Measurements from ENCODE around the gene DCDC1. TPM values are rescaled to one million over a fixed set of nuclear protein-coding genes. Genes with fewer than 3 reads are reported as not detected.

DCDC1 gene
- total and polyA plus RNA-seq, 12 donors: 0.07 to 1.5 (median 0.29) TPM; not detected in 1

DNA sequence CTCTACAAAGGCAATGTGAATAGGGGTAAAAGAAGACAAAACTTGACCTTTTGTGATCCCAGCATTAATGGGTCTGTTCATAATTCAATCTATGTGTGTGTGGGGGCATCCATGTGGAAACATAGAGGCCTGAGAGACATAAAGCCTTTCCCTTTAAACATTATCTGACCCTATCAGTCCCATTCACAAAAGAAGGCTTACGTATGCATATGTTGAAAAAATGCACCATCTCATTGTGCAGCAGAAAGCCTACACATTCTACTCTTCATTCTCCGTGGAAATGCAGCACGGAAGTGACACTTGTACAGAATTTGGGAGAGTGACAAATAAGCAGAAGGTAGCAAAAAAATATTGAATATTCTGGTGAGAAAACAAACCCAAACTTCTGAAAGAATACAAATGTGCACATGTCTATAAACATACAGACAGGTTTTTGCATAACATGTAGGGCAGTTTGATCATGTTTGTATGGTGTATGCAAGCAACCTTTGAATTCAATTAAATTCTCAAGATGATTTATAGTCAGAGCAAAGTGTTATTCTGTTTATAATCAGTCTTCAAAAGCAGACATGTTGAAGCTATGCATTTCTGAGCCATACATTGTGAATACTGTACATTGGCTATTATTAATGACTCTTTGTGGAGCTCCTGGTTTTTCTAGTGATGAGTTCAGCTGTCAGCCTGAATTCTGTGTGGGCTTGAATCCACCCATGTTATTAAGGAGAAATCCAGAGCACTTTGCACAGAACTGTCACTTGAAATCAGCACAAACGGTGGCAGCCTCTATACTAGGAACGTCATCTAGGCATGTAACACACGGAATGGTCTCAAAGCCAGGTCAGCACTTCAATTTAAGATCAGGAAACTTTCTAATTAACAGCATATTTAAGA is 236.8 kb downstream of the DCDC1 start:
- TF ChIP-seq, protein P1, sequence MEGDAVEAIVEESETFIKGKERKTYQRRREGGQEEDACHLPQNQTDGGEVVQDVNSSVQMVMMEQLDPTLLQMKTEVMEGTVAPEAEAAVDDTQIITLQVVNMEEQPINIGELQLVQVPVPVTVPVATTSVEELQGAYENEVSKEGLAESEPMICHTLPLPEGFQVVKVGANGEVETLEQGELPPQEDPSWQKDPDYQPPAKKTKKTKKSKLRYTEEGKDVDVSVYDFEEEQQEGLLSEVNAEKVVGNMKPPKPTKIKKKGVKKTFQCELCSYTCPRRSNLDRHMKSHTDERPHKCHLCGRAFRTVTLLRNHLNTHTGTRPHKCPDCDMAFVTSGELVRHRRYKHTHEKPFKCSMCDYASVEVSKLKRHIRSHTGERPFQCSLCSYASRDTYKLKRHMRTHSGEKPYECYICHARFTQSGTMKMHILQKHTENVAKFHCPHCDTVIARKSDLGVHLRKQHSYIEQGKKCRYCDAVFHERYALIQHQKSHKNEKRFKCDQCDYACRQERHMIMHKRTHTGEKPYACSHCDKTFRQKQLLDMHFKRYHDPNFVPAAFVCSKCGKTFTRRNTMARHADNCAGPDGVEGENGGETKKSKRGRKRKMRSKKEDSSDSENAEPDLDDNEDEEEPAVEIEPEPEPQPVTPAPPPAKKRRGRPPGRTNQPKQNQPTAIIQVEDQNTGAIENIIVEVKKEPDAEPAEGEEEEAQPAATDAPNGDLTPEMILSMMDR (IDR thresholded peaks at IDR 0.05): no peak
- no peak for TF ChIP-seq POLR2A (IDR thresholded peaks at IDR 0.05)
- intact Hi-C loops (cut with DNase I): no loop called here
- Histone ChIP-seq H3K4me1 (replicated peaks in 1 of 2) (no peaks in the 10 kb centered on the region), H3K36me3 (replicated peaks in 1 of 2) (no peaks in the 10 kb centered on the region), H3K9me3 (replicated peaks in 1 of 3) (no peaks in the 10 kb centered on the region), H3K27me3 (no peaks in the 10 kb centered on the region), H3K27ac (no peak overlapping the region), H3K4me3 (no peak overlapping the region)
- 57 to 73% (median 66%) methylated on average over 6 of the region's 6 CpGs for WGBS, 4 donors
- no peak for DNase-seq

DNA sequence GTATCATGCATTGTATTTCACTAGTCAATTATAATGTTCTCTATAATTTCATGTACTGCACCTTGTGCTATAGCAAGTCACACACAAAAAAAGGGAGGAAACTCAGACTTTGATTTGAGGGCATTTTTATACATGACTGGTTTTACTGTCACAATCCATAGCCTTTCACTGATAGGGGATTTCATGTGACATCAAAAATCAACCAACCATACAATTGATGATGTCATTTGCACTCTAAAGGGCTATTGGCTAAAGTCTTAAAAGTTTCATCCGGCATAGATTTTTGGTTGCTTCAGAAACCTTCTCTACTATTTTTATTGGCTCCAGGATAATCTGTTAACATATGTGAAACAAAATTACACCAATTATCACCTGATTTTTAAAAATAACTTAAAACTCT is 237.8 kb downstream of the DCDC1 start:
- TF ChIP-seq POLR2A (IDR thresholded peaks at IDR 0.05): no peak
- TF ChIP-seq, protein P1 (IDR thresholded peaks at IDR 0.05): no peak
- intact Hi-C loops (cut with DNase I): no loop called here
- Histone ChIP-seq H3K36me3 (replicated peaks in 1 of 2) (no peaks in the 10 kb centered on the region), H3K27me3 (no peaks in the 10 kb centered on the region), H3K4me3 (no peak overlapping the region), H3K4me1 (replicated peaks in 1 of 2) (no peaks in the 10 kb centered on the region), H3K27ac (no peak overlapping the region), H3K9me3 (replicated peaks in 1 of 3) (no peaks in the 10 kb centered on the region)
- DNase-seq: no peak
- WGBS, 4 donors: 29 to 46% (median 44%) methylated on average over 1 of the region's 1 CpG

DNA sequence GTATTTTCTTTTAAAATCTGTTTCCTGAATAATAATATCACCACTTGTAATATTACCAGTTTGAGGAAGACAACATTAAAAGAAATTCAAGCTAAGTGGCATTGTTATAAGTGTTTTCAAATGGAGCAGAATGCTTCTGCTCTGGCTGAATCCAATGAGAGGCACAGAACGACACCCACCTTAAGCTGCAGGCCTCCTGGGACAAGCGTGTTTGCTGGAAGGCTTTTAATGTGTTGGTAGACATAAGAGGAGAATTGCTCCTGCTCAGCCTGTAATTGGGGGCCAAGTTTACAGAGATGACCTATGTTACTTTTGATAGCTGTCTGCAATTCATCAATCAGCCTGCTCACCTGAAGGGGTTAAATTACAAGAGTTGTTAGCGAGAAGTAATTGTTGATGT is 242.2 kb downstream of the DCDC1 start:
- Histone ChIP-seq H3K9me3 (replicated peaks in 1 of 3) (no peaks in the 10 kb centered on the region), H3K36me3 (replicated peaks in 1 of 2) (no peaks in the 10 kb centered on the region), H3K4me1 (replicated peaks in 1 of 2) (no peaks in the 10 kb centered on the region), H3K27me3 (no peaks in the 10 kb centered on the region), H3K4me3 (no peak overlapping the region), H3K27ac (no peak overlapping the region)
- 40 to 55% (median 50%) methylated on average over 3 of the region's 3 CpGs for WGBS, 4 donors
- DNase-seq: no peak
- intact Hi-C loops (cut with DNase I): no loop called here
- TF ChIP-seq POLR2A (IDR thresholded peaks at IDR 0.05): no peak
- TF ChIP-seq, protein P1 (IDR thresholded peaks at IDR 0.05): no peak

DNA sequence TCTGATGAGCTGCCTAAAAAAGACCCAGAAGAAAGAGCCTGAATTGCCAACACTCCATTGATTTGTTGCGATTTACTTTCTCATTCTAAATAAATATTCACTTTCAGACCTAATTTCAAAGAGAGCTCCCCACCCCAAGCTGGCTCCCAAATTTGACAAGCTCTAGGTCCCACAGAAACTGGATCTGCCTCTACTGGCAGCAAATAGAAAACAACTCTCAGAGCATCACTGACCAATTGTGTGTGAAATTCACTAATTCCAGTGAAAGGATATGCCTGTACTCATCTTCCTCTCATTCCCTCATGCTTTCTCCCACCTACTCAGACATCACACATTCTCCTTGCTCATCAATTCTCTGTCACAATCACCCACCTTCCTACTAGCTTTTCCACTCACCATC is 249.1 kb downstream of the DCDC1 start:
- TF ChIP-seq, protein P1 (IDR thresholded peaks at IDR 0.05): no peak
- TF ChIP-seq POLR2A (IDR thresholded peaks at IDR 0.05): no peak
- Histone ChIP-seq H3K9me3 (replicated peaks in 1 of 3) (no peaks in the 10 kb centered on the region), H3K4me1 (replicated peaks in 1 of 2) (no peaks in the 10 kb centered on the region), H3K4me3 (no peak overlapping the region), H3K27ac (no peak overlapping the region), H3K36me3 (replicated peaks in 1 of 2) (no peaks in the 10 kb centered on the region), H3K27me3 (no peaks in the 10 kb centered on the region)
- 84 to 95% (median 92%) methylated on average over 1 of the region's 1 CpG for WGBS, 4 donors
- no peak for DNase-seq
- intact Hi-C loops (cut with DNase I): no loop called here

Measured in adrenal gland (tissue), 12 donors.